ENCODE results near the gene WWOX.

The WWOX gene

DNA sequence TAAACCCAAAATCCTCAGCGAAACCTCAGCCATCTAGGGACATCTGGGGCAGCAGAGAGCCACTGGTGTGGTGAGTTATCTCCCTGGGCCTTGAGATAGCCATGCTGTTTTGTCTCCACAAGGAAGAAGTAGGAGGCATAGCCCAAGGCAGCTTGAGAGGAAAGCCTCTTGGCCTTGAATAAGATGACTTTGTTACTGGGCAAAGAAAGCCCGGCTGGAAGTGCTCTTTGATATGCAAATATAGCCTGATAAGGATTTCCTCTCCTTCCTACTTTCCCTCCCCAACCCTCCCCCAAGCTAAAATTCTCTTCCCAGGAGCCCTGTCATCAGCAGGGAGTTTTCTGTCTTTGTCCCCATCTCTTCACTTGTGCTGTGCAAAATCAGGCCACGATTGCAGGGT is 806.7 kb downstream of the WWOX start:
- no peak for DNase-seq (ENCODE audit: low spot score)

GRCh38 chr16:78909226-78909625 is 809.8 kb downstream of the WWOX start:
- DNase-seq (ENCODE audit: low spot score) = no peak

DNA sequence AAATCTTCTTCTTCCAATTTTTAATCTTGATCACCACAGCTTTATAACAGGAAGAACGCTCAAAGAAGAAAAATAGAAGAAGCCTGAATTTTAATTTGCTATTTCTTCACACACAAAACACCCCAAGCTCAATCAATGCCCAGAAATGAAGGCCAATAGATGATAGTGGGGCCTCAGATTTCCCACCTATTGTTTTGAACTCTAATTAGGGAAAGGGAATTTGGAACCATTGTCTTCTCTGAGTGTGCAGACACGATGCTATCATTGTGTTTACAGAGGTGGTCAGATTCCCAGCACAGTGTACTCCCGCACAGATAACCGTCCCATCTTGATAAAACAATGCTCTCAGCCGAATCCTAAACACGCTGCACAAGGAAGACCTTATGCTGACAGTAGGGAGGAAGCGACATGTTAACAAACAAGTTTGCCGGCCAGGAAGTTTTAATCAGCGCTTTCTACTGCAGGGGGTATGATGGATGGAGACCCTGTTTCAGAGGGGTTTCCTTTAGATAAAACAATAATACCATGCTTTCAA is 816.4 kb downstream of the WWOX start:
- DNase-seq (ENCODE audit: low spot score) = no peak

DNA sequence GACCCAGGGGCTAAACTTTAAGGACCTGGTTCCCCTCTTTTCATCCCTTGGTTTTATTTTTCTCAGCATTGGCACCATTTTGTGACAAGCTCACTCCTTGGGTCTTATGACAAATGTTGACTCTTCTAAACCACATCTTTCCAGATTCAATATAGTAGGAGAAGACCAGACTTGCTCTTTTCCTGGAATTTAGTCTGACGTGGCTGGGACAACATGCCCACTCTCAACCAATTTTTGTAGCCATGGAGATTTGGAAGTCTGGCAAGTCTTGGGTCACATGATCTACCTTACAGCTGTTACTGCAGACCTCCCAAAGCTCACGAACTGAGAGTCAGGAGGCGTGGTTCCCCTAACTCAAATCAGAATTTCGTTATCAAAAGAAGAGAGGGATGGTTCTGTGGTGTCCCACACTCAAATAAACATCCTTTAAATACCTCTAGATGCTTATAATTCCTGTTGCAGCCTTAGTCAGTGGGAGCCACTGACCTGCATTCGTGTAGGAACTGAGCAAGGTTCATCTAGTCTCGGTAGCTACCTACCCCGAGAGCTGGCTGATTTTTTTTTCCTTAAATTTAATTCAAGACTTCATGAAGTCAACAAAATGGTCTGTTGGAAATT is 817.6 kb downstream of the WWOX start:
- DNase-seq (ENCODE audit: low spot score) = no peak

GRCh38 chr16:78918805-78919305 is 819.4 kb downstream of the WWOX start:
- no peak for DNase-seq (ENCODE audit: low spot score)

DNA sequence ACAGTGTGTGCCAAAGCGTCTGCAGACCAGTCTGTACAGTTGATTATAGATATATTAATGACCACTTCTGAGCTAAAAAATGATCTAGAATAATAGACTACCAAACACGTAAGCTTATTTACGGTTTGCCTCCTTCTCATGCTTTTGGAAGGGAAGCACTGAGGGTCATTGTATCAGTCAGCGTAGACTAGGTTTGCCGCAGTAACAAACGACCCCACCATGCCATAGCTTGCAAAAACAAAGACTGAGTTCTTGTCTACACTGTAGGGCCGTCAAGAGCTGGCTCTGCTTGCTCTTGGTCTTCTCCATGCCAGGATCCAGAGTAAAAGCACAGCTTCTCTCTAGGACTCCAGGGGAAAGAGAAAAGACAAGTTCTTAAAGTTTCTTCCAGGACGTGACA is 820.4 kb downstream of the WWOX start:
- no peak for DNase-seq (ENCODE audit: low spot score)

- no peak for DNase-seq (ENCODE audit: low spot score)
Observed at GRCh38 chr16:78920621-78921020, 821.2 kb downstream of the WWOX start.

DNA sequence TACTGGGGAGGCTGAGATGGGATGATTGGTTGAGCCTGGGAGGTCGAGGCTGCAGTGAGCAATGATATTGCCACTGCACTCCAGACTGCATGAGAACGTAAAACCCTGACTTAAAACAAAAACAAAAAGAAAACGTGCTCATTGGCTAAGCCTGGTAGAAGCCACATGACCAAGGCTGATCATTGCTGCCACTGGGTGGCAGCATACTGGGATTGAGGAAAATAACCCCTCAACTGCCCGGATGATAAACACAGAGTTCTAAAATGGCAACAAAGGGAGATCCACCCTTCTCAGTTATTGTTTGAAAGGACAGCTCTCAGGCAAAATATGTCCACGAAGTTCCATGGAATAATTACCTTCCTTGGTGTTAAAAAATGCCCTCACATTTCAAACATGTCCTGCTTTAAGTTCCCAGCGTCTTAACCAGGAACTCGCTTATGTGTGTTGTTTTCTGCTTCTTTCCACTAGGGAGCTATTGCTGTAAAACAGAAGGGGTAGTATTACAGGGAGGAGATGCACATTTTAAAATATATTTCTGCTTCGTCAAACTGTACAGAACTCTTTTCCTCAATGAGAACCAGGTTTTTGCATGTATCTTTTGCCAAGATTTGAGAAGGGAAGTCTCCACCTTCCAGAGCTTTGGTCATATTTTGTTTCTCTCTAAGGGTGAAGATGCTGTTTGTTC is 825.8 kb downstream of the WWOX start:
- no peak for DNase-seq (ENCODE audit: low spot score)

DNA sequence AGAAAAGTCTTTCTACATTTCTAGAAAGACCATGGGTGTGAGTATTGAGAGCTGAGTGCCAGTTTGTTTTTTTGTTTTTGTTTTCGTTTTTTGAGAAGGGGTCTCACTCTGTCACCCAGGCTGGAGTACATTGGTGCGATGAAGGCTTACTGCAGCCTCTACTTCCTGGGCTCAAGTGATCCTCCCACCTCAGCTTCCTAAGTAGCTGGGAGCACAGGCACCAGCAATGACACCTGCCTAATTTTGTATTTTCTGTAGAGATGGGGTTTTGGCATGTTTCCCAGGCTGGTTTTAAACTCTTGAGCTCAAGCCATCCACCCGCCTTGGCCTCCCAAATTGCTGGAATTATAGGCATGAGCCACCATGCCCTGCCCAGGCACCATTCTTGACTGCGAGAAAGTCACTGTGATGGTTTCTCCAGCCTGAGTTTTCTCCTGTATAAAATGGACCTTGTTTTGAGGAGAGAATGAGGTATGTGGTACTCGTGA is 827.3 kb downstream of the WWOX start:
- DNase-seq (ENCODE audit: low spot score) = no peak

DNA sequence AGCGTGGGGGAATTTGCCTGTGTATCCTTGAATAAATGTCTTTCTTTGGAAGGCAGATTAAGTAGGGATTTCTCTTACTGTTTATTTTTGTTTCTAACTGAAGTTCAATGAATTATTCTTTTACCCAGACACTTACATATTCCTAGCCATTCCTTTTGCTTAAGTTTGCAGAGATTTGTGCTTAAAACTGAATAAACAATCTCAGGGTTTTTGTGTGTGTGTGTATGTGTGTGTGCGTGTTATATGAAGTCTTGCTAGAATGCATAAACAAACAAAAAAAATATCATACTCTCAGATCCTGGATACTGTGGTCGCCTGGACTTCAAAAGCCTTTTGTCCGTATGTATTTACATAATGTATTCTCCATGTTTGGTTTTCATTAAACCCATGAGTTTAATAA is 828.3 kb downstream of the WWOX start:
- DNase-seq (ENCODE audit: low spot score) = no peak

GRCh38 chr16:78929841-78930240 is 830.4 kb downstream of the WWOX start:
- no peak for DNase-seq (ENCODE audit: low spot score)

DNA sequence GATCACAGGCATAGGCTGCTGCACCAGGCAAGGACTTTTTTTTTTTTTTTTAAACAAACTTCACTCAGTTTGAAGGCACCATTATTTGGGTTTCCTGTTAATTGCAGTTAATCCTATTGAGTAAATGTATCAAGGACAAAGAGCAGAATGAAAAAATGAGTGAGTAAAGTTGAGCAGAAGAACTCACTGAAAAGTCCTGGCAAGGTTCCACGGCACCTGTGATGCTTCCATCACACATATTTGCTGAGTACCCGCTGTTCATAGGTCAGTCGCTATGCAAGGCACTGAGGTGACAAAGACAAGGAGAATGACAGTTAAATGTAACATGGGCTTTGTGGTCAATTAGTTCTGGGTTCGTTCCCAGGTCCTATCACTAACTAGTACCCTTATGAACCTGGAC is 831.1 kb downstream of the WWOX start:
- no peak for DNase-seq (ENCODE audit: low spot score)

DNA sequence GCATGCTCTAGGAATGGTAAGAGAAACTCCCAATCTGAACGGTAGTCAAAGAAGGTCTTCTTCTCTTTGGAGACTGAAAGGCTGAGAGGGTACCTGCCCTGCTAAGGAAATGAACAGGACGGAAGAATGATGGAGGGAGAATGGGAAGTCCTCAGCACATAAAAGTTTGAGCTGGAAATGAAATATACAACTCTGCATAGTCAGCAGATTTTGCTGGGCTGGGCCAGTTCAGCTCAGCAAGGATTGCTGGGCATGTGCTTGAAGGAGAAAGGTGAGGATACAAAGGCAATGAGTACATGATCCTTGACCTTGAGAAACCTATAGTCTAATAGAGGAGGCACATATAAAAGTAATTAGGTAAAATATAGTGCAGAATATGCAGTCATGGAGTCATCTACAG is 831.8 kb downstream of the WWOX start:
- DNase-seq (ENCODE audit: low spot score) = no peak

DNA sequence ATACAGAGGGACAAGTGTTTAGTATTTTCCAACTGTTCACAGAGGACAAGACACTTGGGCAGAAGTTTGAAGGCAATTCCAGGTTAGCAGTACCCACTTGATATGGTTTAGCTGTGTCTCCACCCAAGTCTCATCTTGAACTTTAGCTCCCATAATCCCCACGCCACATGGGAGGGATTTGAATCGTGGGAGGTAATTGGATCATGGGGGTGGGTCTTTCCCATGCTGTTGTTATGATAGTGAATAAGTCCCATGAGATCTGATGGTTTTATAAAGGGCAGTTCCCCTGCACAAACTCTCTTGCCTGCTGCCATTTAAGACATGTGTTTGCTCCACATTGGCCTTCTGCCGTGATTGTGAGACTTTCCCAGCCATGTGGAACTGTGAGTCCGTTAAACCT is 832.2 kb downstream of the WWOX start:
- DNase-seq (ENCODE audit: low spot score) = no peak

DNA sequence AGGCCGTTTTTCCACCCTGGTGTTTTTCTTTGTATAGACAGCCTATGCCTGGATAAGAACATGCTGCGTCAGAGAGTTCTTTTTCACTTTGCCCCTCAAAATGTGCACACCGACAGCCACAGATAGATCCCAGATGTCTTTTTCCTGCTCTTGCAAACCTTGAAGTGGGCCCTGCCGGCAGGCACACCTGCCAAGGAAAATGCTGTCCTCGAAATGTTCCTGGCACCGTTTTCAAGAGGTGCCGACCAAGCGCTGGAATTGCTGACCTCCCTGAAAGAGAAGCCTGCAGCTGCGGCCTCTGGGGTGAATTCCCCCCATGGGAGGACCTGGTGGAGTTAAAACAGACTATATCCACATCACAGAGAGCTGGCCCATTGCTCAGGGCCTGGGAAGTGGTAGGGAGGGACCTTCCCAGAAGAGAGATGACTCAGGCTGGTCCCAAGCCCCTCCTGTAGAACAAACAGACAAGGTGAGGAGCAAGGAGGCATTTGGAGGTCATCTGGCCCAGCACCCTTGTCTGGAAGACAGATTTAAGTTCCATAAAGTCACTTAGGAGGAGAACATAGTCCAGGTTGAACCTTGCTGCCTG is 833.0 kb downstream of the WWOX start:
- no peak for DNase-seq (ENCODE audit: low spot score)

DNA sequence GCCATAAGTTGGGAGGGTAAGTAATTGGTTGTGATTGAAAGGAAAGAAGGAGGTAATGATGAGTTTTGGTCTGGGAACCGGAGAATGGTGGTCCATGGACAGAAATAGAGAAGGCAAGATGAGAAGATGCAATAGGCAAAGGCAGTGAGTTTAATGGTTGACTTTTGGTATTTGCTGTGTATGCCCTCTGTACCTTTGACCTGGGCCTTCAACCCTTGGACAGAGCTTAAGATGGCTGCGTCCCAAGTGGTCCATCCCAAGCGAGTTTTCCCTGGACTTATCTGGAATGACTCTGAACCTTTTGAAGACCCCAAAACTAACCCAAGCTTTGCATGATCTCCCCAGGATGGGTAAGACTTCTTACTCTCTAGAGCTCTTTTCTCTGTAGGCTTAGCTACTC is 836.6 kb downstream of the WWOX start:
- DNase-seq (ENCODE audit: low spot score) = no peak

- DNase-seq (ENCODE audit: low spot score) = no peak
Observed at GRCh38 chr16:78939597-78939996, 840.1 kb downstream of the WWOX start.

DNA sequence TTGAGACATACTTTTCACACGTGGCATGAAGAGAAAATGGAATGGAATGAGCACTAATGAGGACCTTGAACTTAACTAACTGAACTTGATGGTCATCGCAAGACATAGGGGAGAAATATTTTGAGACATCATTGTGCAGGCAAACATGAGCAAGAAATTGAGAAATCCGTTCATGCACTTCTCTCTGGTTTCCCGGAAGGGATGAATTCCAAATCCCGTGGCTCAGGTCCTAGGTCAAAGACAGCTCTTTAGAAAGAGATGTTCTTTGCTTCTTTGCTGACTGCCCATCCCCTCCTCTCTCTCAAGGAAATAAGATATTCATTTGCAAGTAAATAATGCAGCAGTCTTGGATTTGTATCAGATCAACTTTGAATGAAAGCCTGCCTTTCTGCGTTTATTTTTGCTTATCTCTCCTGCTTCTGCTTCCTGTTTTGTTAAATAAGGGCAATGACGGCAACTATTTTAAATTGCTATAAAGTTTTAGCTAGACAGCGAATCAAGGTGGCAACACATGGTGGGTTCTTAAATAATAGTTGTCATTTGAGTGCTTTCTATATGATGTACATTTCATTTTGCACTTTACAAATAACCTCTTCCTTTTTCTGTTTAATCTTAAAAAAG is 843.3 kb downstream of the WWOX start:
- no peak for DNase-seq (ENCODE audit: low spot score)

DNA sequence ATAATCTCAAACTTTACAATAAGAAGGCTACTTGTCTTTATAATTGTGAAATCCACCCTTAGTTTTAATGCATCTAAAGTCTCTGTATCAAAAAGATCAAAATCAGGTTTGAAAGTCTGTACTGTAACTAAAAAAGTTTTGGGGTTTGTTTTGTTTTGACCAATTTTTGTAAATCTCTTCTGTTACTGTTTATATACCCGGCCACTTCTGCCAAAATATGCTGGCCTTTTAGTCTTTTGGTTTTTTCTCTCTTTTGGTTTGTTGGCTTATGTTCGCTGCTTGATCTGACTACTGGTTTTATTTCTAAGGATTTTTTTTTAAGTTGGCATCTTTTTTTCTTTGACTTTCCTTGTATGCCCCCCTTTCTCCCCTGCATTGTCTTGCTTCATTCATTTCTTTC is 845.9 kb downstream of the WWOX start:
- DNase-seq (ENCODE audit: low spot score) = no peak

DNA sequence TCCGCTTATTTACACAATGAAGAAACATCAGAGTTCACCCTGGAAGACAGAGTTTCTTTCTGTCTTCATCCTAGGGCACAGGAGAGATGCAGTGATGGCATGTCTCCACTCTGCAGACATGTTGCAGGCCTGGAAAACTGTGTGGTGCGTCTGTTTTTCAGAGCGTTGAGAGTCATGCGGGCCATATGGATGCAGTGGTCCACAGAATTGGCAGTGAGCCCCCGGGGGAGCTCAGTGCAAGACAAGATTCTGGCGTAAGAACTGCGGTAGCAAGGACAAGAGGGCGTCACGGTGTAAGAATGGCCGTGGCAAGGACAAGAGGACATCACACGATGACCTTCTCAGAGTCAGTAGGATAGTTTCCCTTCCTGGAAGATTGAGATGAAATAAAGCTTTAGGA is 847.1 kb downstream of the WWOX start:
- no peak for DNase-seq (ENCODE audit: low spot score)

DNA sequence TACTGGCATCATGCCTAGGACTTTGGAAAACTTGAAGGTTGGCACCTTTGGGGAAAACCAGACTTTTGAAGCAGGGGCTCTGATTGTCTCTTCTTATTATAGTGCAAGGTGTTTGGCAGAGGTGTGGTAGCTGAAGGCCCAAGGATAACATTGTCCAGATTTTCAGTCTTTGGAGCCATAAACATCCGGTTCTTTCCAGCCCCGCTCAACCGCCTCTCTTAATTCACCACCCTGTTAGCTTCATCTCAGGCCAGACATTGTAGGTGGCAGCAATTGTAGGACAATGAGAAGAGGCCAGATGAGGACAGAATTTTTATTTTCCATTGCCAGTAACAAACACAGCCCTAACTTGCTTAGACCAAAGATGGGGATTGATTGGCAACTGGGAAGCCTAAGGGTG is 851.3 kb downstream of the WWOX start:
- no peak for DNase-seq (ENCODE audit: low spot score)

GRCh38 chr16:78952630-78953029 is 853.2 kb downstream of the WWOX start:
- no peak for DNase-seq (ENCODE audit: low spot score)

DNA sequence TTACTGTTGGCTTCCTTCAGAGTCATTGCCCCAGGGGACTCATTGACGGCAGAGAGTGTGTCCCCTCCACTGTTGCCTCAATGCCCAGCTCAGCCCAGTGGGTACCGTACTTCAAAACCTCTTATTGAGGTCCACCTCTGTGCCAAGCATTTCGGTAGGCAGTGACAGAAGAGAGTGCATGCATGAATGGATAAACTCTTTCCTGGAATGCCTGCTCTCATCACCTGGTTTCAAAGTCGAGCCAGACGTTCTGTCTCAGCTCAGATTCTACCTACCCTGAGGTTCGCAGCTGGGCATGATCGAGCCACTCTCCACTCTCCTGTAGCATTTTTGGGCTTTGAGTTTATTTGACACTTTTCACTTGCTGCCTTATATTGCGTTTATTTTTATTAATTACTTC is 854.1 kb downstream of the WWOX start:
- no peak for DNase-seq (ENCODE audit: low spot score)

Measured in kidney capillary endothelial cell (primary cell).